ENCODE results near the gene PSMD14. TPM values are rescaled to one million over a fixed set of nuclear protein-coding genes. Genes with fewer than 3 reads are reported as not detected.

The PSMD14 gene
- total RNA-seq, 1 donor from 2014 or later = 25.9 TPM

DNA sequence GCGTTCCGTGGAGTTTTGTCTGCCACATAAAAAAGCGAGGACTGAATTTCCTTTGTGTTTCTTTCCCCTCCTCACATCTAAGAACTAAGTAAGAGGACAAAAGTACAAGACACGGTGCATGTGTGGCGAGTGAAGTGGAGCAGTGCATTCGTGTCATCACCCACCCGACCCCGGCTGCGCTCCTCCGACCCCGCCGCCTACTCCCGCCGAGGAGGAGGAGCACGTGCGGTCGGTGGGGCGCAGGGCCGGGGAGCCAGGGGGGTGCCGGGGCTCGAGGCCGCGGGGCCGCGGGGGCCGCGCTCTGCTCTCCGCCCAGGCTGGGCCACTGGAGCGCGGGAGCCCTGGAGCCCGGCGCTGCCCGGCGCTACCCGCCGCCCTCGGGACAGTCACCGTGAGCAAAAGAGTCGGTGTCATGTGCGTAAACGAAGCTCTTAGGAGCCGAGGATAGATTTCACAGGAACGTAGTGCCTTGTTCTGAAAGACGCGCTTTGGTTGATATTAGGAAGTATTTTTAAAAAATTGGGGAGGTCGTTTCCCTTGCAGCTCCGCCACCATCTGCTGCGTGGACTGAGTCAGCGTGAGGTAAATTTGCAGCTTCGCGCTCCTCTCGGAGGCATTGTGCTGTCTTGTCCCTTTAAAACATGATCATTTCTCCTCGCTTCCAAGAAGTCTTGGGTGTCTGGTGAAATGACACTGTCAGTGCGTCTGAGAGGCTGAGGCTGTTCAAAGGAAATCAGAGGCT is 118.9 kb downstream of the PSMD14 start:
- DNase-seq (ENCODE audit: low spot score) (no peak), ATAC-seq (no peak)
- intact Hi-C loops (cut with DNase I) = no loop called here

GRCh38 chr2:161427664-161428587 is 119.7 kb downstream of the PSMD14 start:
- intact Hi-C loops (cut with DNase I) = no loop called here
- ATAC-seq (no peak), DNase-seq (ENCODE audit: low spot score) (no peak)

DNA sequence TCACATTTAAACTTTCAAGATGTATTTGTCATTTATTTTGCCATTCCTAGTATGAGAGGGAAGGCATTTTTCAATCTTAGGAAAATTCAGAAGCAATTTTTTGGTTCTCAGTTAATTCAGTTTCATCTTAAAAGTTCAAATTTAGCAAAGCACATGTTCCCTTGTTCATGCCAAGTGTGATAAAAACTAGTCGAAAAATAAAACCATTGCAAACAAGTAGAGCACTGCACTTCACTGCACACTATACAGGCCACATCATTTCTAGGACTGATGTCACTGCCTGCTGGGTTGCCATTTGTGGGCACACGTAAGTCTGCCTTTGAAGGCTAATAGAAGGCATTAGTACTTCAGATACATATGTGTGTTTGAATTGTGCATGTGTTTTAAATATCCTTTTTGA is 122.2 kb downstream of the PSMD14 start:
- ATAC-seq (no peak), DNase-seq (ENCODE audit: low spot score) (no peak)
- intact Hi-C loops (cut with DNase I) = no loop called here

DNA sequence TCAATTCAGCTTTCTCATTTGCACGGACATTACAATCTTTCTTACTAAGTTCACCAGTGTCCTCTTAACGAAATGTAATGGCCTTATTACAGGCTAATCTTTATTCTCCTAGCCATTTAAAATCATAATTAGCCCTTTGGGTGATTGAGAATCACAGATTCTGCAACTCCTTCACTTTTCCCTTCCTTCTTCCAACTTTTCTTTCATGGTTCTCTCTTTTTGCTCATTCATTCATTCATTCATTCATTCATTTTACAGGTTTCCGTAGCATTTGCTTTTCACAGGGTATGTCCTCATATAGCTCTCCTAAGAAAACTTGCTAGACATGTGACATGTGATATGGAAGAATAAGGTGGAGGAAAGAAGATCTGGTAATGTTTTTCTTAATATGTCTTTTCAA is 123.9 kb downstream of the PSMD14 start:
- no peak for DNase-seq (ENCODE audit: low spot score)
- no peak for ATAC-seq
- intact Hi-C loops (cut with DNase I) = no loop called here

DNA sequence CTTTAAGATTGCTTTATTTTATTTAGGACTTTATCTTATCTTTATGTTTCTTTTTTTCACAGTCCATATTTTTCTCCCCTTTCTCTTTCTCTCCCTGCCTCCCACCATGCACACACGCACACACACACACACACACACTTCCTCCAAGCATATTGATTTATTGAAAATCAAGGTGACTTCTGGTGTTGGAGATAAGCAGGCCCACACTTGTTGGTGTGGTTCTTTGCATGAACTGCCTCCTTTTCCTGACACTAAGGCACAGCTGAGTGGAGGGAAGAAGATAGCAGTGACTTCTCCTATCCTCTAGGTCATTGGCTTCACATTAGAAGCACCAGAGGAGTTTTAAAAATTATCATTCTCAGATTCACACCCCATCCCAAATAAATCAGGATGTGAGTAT is 125.9 kb downstream of the PSMD14 start:
- no peak for DNase-seq (ENCODE audit: low spot score)
- no peak for ATAC-seq
- intact Hi-C loops (cut with DNase I) = no loop called here

DNA sequence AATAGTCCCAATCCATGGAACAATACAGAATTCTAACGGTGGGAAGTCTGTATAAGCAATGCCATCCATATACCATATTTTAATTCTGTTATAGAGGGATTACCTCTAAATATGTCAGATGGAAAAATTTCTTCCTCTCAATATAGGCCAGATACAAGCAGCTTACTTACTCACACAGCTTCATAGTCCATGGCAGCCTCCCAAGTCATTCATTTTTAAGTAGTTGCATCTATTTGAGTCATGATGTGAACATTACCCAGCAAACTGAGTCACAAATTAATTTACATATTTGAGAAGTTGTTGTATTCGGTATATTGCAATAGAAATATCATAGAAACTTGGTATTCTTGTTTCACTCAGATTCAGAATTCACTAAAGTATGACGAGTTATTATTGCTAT is 128.2 kb downstream of the PSMD14 start:
- ATAC-seq = no peak
- DNase-seq (ENCODE audit: low spot score) = no peak
- intact Hi-C loops (cut with DNase I) = no loop called here

DNA sequence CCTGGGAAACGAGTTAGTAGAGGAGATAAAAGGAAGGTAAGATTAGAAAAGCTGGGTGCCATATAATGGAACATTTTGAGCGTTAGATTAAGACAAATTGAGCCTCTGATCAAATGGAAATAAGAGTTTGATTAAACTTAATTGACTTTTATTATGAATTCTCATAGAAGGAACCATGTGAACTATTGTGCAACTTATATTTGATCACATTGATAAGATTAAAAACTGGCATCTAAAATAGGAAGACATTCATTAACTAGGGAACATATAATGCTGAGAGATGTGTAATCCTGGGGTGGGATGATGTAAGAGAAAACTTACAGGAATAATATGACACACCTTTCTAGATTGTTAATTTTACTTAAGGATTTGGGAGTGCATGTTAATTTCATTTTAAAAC is 130.4 kb downstream of the PSMD14 start:
- DNase-seq (ENCODE audit: low spot score) = no peak
- intact Hi-C loops (cut with DNase I) = no loop called here
- no peak for ATAC-seq

GRCh38 chr2:161445097-161445496 is 136.9 kb downstream of the PSMD14 start:
- intact Hi-C loops (cut with DNase I) = no loop called here
- DNase-seq (ENCODE audit: low spot score) (no peak), ATAC-seq (no peak)

DNA sequence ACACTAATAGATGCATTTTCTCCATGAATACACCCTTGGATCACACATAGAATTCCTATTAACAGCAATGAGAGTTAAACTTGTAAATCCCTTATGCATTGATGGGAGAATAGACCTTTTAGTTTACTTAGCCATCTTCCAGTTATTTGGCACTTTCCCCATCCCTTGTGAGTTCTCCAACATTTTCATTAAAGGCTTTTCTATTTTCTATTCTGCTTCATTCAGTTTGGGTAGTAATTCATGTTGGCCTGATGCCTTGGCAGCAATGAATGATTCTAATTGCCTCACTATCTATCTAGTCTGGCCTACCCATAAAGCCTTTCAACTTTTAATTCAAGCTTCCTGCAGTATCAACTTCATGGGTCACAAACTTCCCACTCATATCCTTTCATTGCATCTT is 140.2 kb downstream of the PSMD14 start:
- intact Hi-C loops (cut with DNase I) = no loop called here
- ATAC-seq = no peak
- DNase-seq (ENCODE audit: low spot score) = no peak

Other genes with a start within 250 kb of the PSMD14 start
- gene TANK, start 148.0 kb upstream of the PSMD14 start, total RNA-seq = 71.3 TPM
- gene TBR1, start 107.9 kb downstream of the PSMD14 start, total RNA-seq = not detected

Data from sciatic nerve (tissue), 2 donors.